ENCODE results near the gene CTSO. TPM values are rescaled to one million over a fixed set of nuclear protein-coding genes. Genes with fewer than 3 reads are reported as not detected.
"Not testable (repeated sequence)": the region's sequence is repeated elsewhere in the genome, so short reads cannot be mapped to it uniquely, and the experiment has no call there.

Gene CTSO
- total and polyA plus RNA-seq, 5 experiments from 2014 or later: 15.2 to 39.6 (median 36.8) TPM

DNA sequence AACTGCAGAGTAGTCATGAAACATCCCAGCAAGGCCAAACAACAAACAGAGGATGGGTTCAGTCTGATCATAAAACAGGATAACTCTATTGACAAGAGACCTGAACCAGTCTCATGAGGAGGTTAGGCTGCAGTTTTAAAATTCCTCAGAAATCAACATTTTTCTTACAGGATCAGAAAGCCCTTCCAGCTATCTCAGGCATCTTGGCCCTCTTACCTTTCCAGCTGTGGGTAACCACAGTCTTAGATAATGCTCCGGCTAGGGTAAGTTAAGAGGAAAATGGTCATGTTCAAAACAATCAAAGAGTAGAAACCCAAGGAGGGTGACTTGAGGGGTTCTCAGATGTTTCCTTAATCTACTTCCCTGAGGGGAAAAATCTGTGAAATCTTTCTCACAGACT, 5.1 kb downstream of the CTSO start:
- Mint-ChIP-seq H3K27ac (peak overlapping the region in 4 of 10 donors; percentile 9 to 27 (median 16)), H3K4me3 (no peak overlapping the region), H3K4me1 (peaks cover 9 to 50% (median 29%) of the 10 kb centered on the region in 4 donors), H3K9me3 (no peaks in the 10 kb centered on the region), H3K36me3 (peaks cover 0 to 3% (median 2%) of the 10 kb centered on the region in 3 donors), H3K27me3 (no peaks in the 10 kb centered on the region)
- POLR2A ChIA-PET: no interaction called here
- no peak for DNase-seq
- ATAC-seq: no peak

DNA sequence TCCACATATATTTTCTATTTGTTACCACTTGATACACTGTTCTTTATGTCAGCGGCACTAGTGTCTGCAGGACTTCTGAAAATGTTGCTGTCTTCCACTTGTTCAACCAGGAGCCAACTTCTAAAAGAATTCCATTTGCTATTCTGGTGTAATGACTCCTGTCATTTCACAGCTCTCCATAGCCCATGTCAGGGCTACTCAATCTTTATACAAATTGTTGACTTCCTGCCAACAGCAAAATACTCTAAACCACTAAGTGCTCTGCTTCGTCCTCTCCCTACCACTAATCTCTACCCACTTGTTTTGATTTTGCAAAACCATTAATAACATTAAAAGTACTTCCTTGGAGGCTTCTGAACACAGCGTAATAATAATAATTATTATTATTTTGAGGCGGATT, 7.2 kb downstream of the CTSO start:
- no peak for DNase-seq
- POLR2A ChIA-PET: no interaction called here
- Mint-ChIP-seq H3K27me3 (no peaks in the 10 kb centered on the region), H3K9me3 (no peaks in the 10 kb centered on the region), H3K27ac (no peak overlapping the region), H3K4me1 (peaks cover 3 to 29% (median 13%) of the 10 kb centered on the region in 4 donors), H3K36me3 (peaks cover 0 to 10% (median 9%) of the 10 kb centered on the region in 3 donors), H3K4me3 (no peak overlapping the region)
- no peak for ATAC-seq

DNA sequence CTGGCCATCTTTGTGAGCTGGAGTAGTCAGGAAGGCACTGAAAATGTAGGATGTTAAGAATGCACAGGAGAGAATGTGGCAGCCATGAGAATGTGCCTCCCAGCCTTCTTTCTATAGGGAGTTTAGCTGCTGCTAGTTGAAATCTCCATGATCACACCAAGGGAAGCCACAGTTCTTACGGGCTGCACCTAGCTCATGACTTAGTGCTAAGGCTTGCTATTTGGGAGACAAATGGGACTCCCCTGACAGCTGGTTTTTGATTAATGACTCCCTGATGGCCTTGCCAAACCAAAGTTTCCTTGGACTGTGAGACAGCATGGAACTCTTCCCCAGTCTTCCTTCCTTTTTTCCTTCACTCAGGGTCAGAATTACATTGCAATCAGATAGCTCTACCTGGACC, 9.2 kb downstream of the CTSO start:
- Mint-ChIP-seq H3K4me3 (no peak overlapping the region), H3K27me3 (no peaks in the 10 kb centered on the region), H3K9me3 (no peaks in the 10 kb centered on the region), H3K27ac (no peak overlapping the region), H3K36me3 (peaks cover 0 to 28% (median 16%) of the 10 kb centered on the region in 3 donors), H3K4me1 (peaks cover 4 to 21% (median 9%) of the 10 kb centered on the region in 4 donors)
- DNase-seq (no peak), ATAC-seq (no peak)
- POLR2A ChIA-PET: interaction anchor here (2.2 kb wide), 1 partner anchor 9 kb away, joined by 8 read pairs; the partner anchor contains the start of gene CTSO

DNA sequence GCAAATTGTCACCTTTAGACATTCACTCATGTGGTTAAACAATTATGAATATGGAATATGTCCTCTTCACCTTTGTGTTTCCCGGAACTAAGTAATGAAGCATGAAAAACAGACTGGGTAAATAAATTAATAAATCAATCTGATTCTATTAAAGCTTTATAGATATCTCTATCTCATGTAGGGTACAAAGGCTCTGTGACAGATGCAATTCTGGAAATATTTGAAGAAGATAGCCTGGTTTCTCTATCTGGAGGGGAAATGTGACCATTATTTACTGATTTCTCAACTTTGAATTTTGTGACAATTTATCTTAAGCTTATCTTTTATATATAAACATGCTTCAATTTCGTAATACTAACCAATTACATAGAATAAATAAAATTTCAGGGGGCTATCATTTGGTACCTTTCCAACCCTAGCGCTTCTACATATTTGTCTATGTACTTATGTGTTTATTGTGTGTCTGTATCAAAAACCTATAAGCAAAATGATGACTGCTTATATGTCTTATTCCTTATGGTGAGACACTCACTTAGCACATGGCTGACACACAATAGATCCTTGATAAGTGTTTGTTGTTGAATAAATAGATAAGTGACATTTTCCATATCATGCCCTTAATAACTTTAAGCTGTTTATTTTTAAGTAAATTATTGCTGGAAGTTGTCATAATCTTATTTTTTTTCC, 9.9 kb downstream of the CTSO start:
- no peak overlapping the region for H3K4me3 Mint-ChIP-seq
- ATAC-seq (no peak), DNase-seq (no peak)
- H3K27ac Mint-ChIP-seq: no peak overlapping the region
- H3K27me3 Mint-ChIP-seq: no peaks in the 10 kb centered on the region
- peaks cover 0 to 32% (median 18%) of the 10 kb centered on the region in 3 donors for H3K36me3 Mint-ChIP-seq
- H3K4me1 Mint-ChIP-seq: peaks cover 0 to 13% (median 7%) of the 10 kb centered on the region in 4 donors
- POLR2A ChIA-PET: interaction anchor here (2.2 kb wide), 1 partner anchor 10 kb away, joined by 8 read pairs; the partner anchor contains the start of gene CTSO
- H3K9me3 Mint-ChIP-seq: no peaks in the 10 kb centered on the region

DNA sequence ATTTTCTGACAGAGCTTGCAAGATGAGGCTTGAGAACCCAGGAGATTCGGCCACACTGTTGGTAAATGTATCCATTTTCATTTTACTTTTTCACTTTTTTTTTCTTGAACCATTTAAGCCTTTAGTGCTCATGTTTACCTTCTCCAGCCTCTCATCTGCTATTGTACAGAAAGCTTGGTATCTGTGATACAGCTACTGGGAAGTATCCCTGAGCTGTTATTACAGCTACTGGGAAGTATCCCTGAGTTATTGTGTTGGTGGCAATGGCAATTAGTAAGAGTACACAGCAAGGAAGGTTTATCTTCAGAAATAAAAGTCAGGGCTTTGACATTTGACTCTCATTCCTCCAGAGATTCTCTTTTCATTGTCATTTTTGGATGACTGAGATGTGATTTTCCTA, 11.8 kb downstream of the CTSO start:
- ATAC-seq: no peak
- POLR2A ChIA-PET: no interaction called here
- Mint-ChIP-seq H3K4me1 (peaks cover 0 to 4% (median 1%) of the 10 kb centered on the region in 4 donors), H3K27me3 (no peaks in the 10 kb centered on the region), H3K4me3 (no peak overlapping the region), H3K27ac (no peak overlapping the region), H3K36me3 (peaks cover 4 to 43% (median 24%) of the 10 kb centered on the region in 3 donors), H3K9me3 (no peaks in the 10 kb centered on the region)
- DNase-seq: no peak

DNA sequence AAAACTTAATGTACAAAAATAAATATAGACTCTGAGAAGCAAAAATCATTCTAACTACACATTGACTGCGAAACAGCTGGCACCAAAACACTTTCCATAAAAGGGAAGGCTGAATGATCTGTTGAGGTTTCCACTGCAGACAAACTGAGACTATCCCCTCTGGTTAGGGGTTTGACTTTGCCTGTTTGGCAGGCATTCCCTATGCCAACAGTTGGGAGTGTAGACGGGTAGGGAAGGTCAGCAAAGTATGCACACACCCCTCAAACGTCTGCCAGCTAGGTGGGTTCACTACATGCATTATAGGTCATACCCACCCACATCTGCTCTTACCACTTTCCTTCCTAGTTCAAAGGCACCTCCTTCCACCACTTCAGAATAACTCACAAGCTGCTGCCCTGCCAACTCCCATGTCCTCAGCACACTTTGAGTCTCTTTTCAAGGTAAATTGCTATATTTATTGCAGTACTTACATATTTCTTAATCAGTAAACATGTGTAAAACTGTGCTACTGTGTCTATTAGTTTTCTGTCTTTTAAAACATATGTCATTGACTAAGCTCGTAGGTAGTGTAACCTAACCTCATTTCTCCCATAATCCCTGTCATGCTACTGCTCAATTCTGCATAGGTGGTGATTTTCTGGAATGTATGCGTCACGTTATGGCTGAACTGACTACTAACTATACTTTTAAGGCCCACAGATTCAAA, 12.4 kb downstream of the CTSO start:
- Mint-ChIP-seq H3K9me3 (no peaks in the 10 kb centered on the region), H3K36me3 (peaks cover 4 to 48% (median 30%) of the 10 kb centered on the region in 3 donors), H3K4me1 (peaks cover 0 to 2% (median 0%) of the 10 kb centered on the region in 4 donors), H3K27ac (no peak overlapping the region), H3K4me3 (no peak overlapping the region), H3K27me3 (no peaks in the 10 kb centered on the region)
- POLR2A ChIA-PET: no interaction called here
- ATAC-seq (no peak), DNase-seq (no peak)

DNA sequence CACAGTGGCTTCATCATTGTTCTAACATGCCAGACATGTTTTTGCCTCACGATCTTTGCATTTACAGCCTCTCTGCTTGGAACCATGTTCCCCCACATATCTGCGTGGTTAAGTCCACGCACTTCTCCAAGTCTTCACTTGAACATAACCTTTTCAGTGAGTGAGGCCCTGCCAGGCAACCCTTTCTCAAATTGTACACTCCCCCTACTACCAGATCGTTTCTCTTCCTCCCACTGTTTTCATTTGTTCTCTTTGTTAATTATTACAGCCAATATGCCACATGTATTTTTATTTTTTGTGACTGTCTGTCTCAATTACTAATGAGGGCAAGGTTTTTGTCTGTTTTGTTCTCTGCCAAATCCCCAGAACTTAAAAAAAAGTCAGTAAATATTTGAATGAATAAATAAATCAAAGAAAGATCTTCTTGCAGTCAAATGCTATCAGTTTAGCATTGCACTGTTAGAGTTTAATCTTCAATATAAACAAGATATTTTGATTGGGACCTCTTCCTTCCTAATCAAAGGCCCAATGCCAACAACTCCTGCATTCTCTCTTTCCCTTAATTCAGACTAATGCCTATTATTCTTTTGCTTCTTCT, 18.2 kb downstream of the CTSO start:
- DNase-seq (no peak), ATAC-seq (no peak)
- Mint-ChIP-seq H3K36me3 (peaks cover 18 to 56% (median 55%) of the 10 kb centered on the region in 3 donors), H3K4me1 (peaks cover 0 to 2% (median 0%) of the 10 kb centered on the region in 4 donors), H3K27me3 (no peaks in the 10 kb centered on the region), H3K9me3 (peaks cover 0 to 13% (median 0%) of the 10 kb centered on the region in 9 donors), H3K4me3 (no peak overlapping the region), H3K27ac (no peak overlapping the region)
- POLR2A ChIA-PET: no interaction called here

DNA sequence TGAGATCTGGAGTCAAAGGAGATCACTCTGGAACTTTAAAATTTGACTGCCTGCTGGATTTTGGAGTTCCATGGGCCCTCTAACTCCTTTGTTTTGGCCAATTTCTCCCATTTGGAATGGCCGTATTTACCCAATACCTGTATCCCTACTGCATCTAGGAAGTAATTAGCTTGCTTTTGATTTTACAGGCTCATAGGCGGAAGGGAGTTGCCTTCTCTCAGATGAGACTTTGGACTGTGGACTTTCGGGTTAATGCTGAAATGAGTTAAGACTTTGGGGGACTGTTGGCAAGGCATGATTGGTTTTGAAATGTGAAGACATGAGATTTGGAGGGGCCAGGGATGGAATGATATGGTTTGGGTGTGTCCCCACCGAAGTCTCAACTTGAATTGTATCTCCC, 19.0 kb downstream of the CTSO start:
- H3K9me3 Mint-ChIP-seq: peaks cover 0 to 19% (median 3%) of the 10 kb centered on the region in 9 donors
- H3K4me1 Mint-ChIP-seq, POLR2A ChIA-PET, DNase-seq, ATAC-seq, H3K4me3 Mint-ChIP-seq, H3K27me3 Mint-ChIP-seq: not testable (repeated sequence)
- H3K36me3 Mint-ChIP-seq: peaks cover 27 to 61% (median 56%) of the 10 kb centered on the region in 3 donors
- H3K27ac Mint-ChIP-seq: peak overlapping the region in 1 of 10 donors; percentile 27

DNA sequence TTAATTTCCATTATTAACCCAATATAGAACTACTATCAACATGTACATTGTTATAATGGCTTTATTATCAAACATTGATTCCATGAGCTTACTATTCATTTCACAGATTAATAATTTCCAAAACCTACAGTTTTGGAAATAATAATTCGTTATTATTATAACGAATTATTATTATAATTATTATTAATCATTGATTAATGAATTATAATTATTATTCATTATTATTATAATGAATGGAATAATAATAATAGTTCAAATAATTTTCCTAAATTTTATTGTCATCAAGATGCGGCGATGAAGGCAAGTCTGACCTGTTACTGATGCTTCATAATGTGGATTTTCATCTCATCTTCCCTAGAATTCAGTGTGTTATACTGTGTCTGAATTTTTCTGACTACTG, 22.0 kb downstream of the CTSO start:
- Mint-ChIP-seq H3K27me3 (no peaks in the 10 kb centered on the region), H3K9me3 (peaks cover 0 to 21% (median 3%) of the 10 kb centered on the region in 9 donors), H3K27ac (no peak overlapping the region), H3K4me1 (no peaks in the 10 kb centered on the region), H3K4me3 (no peak overlapping the region), H3K36me3 (peaks cover 32 to 69% (median 62%) of the 10 kb centered on the region in 3 donors)
- DNase-seq: no peak
- POLR2A ChIA-PET: no interaction called here
- ATAC-seq: no peak

DNA sequence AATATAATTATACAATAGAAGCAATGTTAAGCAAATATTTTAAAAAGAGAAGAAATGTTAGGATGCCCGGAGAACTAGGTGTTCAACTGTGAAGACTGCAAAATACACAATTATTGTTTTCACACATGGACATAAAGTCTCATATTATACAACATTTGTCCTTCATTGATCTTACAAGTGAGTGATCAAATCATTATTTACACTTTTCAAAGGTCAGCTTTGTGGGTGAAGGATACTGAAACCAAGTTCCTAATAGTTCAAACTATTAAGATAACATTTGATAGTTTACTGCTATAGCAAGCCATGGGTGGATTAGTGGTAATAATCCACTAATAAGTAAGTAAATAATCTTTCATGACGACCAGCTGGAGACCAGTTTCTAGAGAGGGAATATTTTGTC, 23.3 kb downstream of the CTSO start:
- Mint-ChIP-seq H3K4me3 (no peak overlapping the region), H3K27ac (no peak overlapping the region), H3K9me3 (peaks cover 0 to 21% (median 3%) of the 10 kb centered on the region in 9 donors), H3K36me3 (peaks cover 37 to 65% (median 65%) of the 10 kb centered on the region in 3 donors), H3K27me3 (no peaks in the 10 kb centered on the region), H3K4me1 (no peaks in the 10 kb centered on the region)
- POLR2A ChIA-PET: no interaction called here
- DNase-seq (no peak), ATAC-seq (no peak)

DNA sequence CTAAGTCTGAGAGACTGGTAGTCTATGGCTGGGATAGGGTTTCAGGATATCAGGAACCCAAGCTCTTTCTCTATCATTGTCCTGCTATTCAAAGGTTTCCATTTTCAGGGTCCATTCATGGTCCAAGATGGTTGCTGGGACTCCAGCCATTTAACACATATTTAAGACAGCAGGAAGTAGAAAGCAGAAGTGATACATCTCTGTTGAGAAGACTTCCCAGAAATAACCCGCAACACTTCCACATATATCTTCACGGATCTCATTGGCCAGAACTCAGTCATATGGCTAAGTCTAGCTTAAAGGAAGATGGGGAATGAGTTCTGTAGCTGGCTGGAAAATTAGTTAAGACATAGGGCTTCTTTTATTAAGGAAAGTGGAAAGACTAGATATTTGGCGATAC, 23.8 kb downstream of the CTSO start:
- ATAC-seq (no peak), DNase-seq (no peak)
- Mint-ChIP-seq H3K36me3 (peaks cover 33 to 65% (median 64%) of the 10 kb centered on the region in 3 donors), H3K4me3 (no peak overlapping the region), H3K27me3 (no peaks in the 10 kb centered on the region), H3K9me3 (peaks cover 0 to 21% (median 3%) of the 10 kb centered on the region in 9 donors), H3K4me1 (no peaks in the 10 kb centered on the region), H3K27ac (no peak overlapping the region)
- POLR2A ChIA-PET: no interaction called here

DNA sequence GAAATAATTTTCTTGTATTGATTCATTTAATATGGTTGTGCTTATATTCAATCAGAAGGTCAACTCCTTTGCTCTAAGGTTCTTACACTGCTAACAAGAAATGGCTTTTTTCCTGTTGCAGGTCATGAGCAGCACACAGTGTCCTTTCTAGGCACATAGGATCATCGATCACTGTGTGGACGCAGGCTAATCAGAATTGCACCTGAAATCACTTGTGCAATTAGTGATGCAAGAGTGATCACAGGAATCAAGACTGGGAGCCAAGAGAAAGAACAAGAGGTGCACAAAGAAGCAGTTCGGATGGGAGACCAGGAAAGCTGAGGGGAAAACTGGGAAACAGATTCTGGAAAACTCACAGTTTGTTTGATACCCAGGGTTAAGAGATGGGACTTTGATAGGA, 29.0 kb downstream of the CTSO start:
- Mint-ChIP-seq H3K4me3 (no peak overlapping the region), H3K27ac (no peak overlapping the region)

DNA sequence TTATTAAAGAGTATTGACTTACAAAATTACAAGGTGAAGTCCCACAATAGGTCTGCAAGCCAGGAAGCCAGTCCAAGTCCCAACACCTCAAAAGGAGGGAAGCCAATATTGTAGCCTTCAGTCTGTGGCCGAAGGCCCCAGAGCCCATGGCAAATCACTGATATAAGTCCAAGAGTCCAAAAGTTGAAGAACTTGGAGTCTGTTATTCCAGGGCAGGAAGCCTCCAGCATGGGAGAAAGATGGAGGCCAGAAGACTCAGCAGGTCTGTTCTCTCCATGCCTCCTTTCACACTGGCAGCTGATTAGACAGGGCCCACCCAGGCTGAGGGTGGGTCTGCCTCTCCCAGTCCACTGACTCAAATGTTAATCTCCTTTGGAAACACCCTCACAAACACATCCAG, 32.1 kb downstream of the CTSO start:
- Mint-ChIP-seq H3K36me3 (peaks cover 20 to 35% (median 35%) of the 10 kb centered on the region in 3 donors), H3K9me3 (peaks cover 0 to 22% (median 0%) of the 10 kb centered on the region in 9 donors), H3K27me3 (peaks cover 0 to 1% (median 0%) of the 10 kb centered on the region in 5 donors), H3K4me3 (no peak overlapping the region), H3K4me1 (no peaks in the 10 kb centered on the region), H3K27ac (peak overlapping the region in 1 of 10 donors; percentile 45)
- DNase-seq (no peak), ATAC-seq (no peak)
- POLR2A ChIA-PET: no interaction called here

More for the DNA sequence above, 29.0 kb downstream of the CTSO start:
- Mint-ChIP-seq H3K9me3 (peaks cover 0 to 25% (median 0%) of the 10 kb centered on the region in 9 donors), H3K4me1 (no peaks in the 10 kb centered on the region), H3K27me3 (no peaks in the 10 kb centered on the region), H3K36me3 (peaks cover 30 to 62% (median 56%) of the 10 kb centered on the region in 3 donors)
- DNase-seq (no peak), ATAC-seq (no peak)
- POLR2A ChIA-PET: no interaction called here
